IPS DF 6.9 (cell line): ENCODE results near the gene GPR157.
"Not testable (repeated sequence)": the region's sequence is repeated elsewhere in the genome, so short reads cannot be mapped to it uniquely, and the experiment has no call there.

Experiments
- DNase-seq: peaks from one replicate; pipeline ENCODE4 v3.0.0-alpha.2; 2013; ENCODE audit warnings: low read depth, low spot score
- H3K27ac ChIP-seq: one replicate; pipeline ENCODE4 v1.5.1; 2013; ENCODE audit warnings: low read length, control low read depth
- H3K27me3 ChIP-seq: 2 replicates; pipeline ENCODE4 v1.6.1; 2013; ENCODE audit warnings: mild to moderate bottlenecking, low read length; ENCODE audit not compliant: control insufficient read depth, insufficient read depth
- H3K36me3 ChIP-seq: 2 replicates; pipeline ENCODE4 v1.6.1; 2013; ENCODE audit warnings: low read length; ENCODE audit not compliant: control insufficient read depth, insufficient read depth
- H3K4me1 ChIP-seq: 2 replicates; pipeline ENCODE4 v1.6.1; 2013; ENCODE audit warnings: low read length; ENCODE audit not compliant: control insufficient read depth, insufficient read depth
- H3K4me3 ChIP-seq: 2 replicates; pipeline ENCODE4 v1.5.1; 2013; ENCODE audit warnings: mild to moderate bottlenecking, low read length
- H3K9me3 ChIP-seq: 2 replicates; pipeline ENCODE4 v1.6.1; 2013; ENCODE audit warnings: low read length, inconsistent platforms; ENCODE audit not compliant: control insufficient read depth, insufficient read depth
- WGBS: extraction: QIAGEN DNeasy Blood & Tissue Kit; methylation state at CpG from one replicate; pipeline ENCODE4 v1.1.7; 2013; ENCODE audit warnings: mixed read lengths, missing lambda C conversion rate; ENCODE audit not compliant: insufficient read length, insufficient coverage; 5-methylcytosine and 5-hydroxymethylcytosine counted together

Gene GPR157

GRCh38 chr1:9161342-9161741, 32.4 kb upstream of the GPR157 start:
- no CpG with 5 or more reads among the region's 6 CpGs for WGBS
- Histone ChIP-seq H3K4me1 (peaks cover 8% of the 10 kb centered on the region), H3K36me3 (no peaks in the 10 kb centered on the region; the same call in none of the 2 replicates), H3K4me3 (no peak overlapping the region), H3K27me3 (no peaks in the 10 kb centered on the region), H3K9me3 (no peaks in the 10 kb centered on the region), H3K27ac (no peak overlapping the region)
- no peak for DNase-seq

- no peaks in the 10 kb centered on the region; the same call in none of the 2 replicates for H3K36me3 ChIP-seq
- no peaks in the 10 kb centered on the region for H3K9me3 ChIP-seq
- H3K27me3 ChIP-seq = no peaks in the 10 kb centered on the region
- no CpG with 5 or more reads among the region's 7 CpGs for WGBS
- no peak overlapping the region for H3K4me3 ChIP-seq
- peaks cover 5% of the 10 kb centered on the region for H3K4me1 ChIP-seq
- H3K27ac ChIP-seq = no peak overlapping the region
- DNase-seq = no peak
Observed at GRCh38 chr1:9160079-9160717, 31.3 kb upstream of the GPR157 start.

- no CpG with 5 or more reads among the region's 1 CpG for WGBS
- peaks cover 4% of the 10 kb centered on the region for H3K36me3 ChIP-seq
- no peak overlapping the region for H3K4me3 ChIP-seq
- no peaks in the 10 kb centered on the region for H3K9me3 ChIP-seq
- no peaks in the 10 kb centered on the region; the same call in 1 of the 2 replicates for H3K4me1 ChIP-seq
- no peaks in the 10 kb centered on the region for H3K27me3 ChIP-seq
- no peak overlapping the region for H3K27ac ChIP-seq
- DNase-seq = no peak
Observed at GRCh38 chr1:9155879-9156278, 27.0 kb upstream of the GPR157 start.

- H3K9me3 ChIP-seq, DNase-seq, H3K36me3 ChIP-seq, H3K27ac ChIP-seq, H3K4me3 ChIP-seq, H3K4me1 ChIP-seq, H3K27me3 ChIP-seq: not testable (repeated sequence)
Observed at GRCh38 chr1:9155405-9155804, 26.5 kb upstream of the GPR157 start.

- WGBS = no CpG with 5 or more reads among the region's 4 CpGs
- H3K27ac ChIP-seq = no peak overlapping the region
- peaks cover 6% of the 10 kb centered on the region; the same call in 1 of the 2 replicates for H3K36me3 ChIP-seq
Observed at GRCh38 chr1:9153152-9153551, 24.2 kb upstream of the GPR157 start.

GRCh38 chr1:9152535-9152934, 23.6 kb upstream of the GPR157 start:
- no peak for DNase-seq
- H3K27ac ChIP-seq = no peak overlapping the region
- no CpG with 5 or more reads among the region's 10 CpGs for WGBS

More at GRCh38 chr1:9153152-9153551, 24.2 kb upstream of the GPR157 start:
- DNase-seq = no peak
- Histone ChIP-seq H3K4me3 (no peak overlapping the region), H3K9me3 (no peaks in the 10 kb centered on the region), H3K4me1 (no peaks in the 10 kb centered on the region), H3K27me3 (no peaks in the 10 kb centered on the region)

GRCh38 chr1:9151328-9151860, 22.5 kb upstream of the GPR157 start:
- Histone ChIP-seq H3K36me3 (peaks cover 6% of the 10 kb centered on the region; the same call in 1 of the 2 replicates), H3K4me1 (no peaks in the 10 kb centered on the region), H3K27me3 (no peaks in the 10 kb centered on the region), H3K27ac (no peak overlapping the region), H3K9me3 (no peaks in the 10 kb centered on the region), H3K4me3 (no peak overlapping the region)
- no peak for DNase-seq
- no CpG with 5 or more reads among the region's 16 CpGs for WGBS

More at GRCh38 chr1:9152535-9152934, 23.6 kb upstream of the GPR157 start:
- no peaks in the 10 kb centered on the region for H3K9me3 ChIP-seq
- no peak overlapping the region for H3K4me3 ChIP-seq
- no peaks in the 10 kb centered on the region for H3K27me3 ChIP-seq
- H3K4me1 ChIP-seq = no peaks in the 10 kb centered on the region
- peaks cover 6% of the 10 kb centered on the region; the same call in 1 of the 2 replicates for H3K36me3 ChIP-seq

- DNase-seq = no peak
- no peaks in the 10 kb centered on the region for H3K27me3 ChIP-seq
- WGBS = no CpG with 5 or more reads among the region's 16 CpGs
- no peak overlapping the region for H3K27ac ChIP-seq
- no peaks in the 10 kb centered on the region for H3K4me1 ChIP-seq
- H3K9me3 ChIP-seq = no peaks in the 10 kb centered on the region
- H3K36me3 ChIP-seq = peaks cover 6% of the 10 kb centered on the region; the same call in 1 of the 2 replicates
- no peak overlapping the region for H3K4me3 ChIP-seq
Observed at GRCh38 chr1:9150582-9151327, 21.9 kb upstream of the GPR157 start.

GRCh38 chr1:9149837-9150581, 21.1 kb upstream of the GPR157 start:
- H3K27me3 ChIP-seq = no peaks in the 10 kb centered on the region
- DNase-seq = no peak
- no peaks in the 10 kb centered on the region for H3K4me1 ChIP-seq
- H3K4me3 ChIP-seq = no peak overlapping the region
- no peaks in the 10 kb centered on the region for H3K9me3 ChIP-seq
- H3K36me3 ChIP-seq = peaks cover 6% of the 10 kb centered on the region; the same call in 1 of the 2 replicates
- WGBS = no CpG with 5 or more reads among the region's 17 CpGs
- no peak overlapping the region for H3K27ac ChIP-seq

- no peak overlapping the region for H3K4me3 ChIP-seq
- peaks cover 6% of the 10 kb centered on the region; the same call in 1 of the 2 replicates for H3K36me3 ChIP-seq
- no peaks in the 10 kb centered on the region for H3K4me1 ChIP-seq
- H3K9me3 ChIP-seq = no peaks in the 10 kb centered on the region
- H3K27me3 ChIP-seq = no peaks in the 10 kb centered on the region
- H3K27ac ChIP-seq = no peak overlapping the region
- DNase-seq = no peak
- WGBS = no CpG with 5 or more reads among the region's 3 CpGs
Observed at GRCh38 chr1:9149151-9149550, 20.2 kb upstream of the GPR157 start.
